NCI-H460 (cell line): ENCODE data around the gene TMTC4. TPM values are rescaled to one million over a fixed set of nuclear protein-coding genes. Genes with fewer than 3 reads are reported as not detected.
"Not testable (repeated sequence)": the region's sequence is repeated elsewhere in the genome, so short reads cannot be mapped to it uniquely, and the experiment has no call there.

Source experiments
- DNase-seq: peaks from one replicate; pipeline ENCODE4 v3.0.0-alpha.2; 2016; ENCODE audit warnings: low read depth; ENCODE audit errors: extremely low read depth
- polyA plus RNA-seq: library from polyadenylated mRNA; depleted of rRNA; stranded (reverse); fragments of >200 nt; gene quantifications from 2 replicates; pipeline ENCODE4 v1.2.3, GENCODE V29; 2014; cell fraction: nucleus; rRNA removed
- total RNA-seq: library from RNA; depleted of rRNA; stranded (reverse); fragments of >200 nt; shearing (Covaris generic); gene quantifications from 2 replicates; pipeline ENCODE4 v1.2.3, GENCODE V29; 2014; rRNA removed

The TMTC4 gene
- 17.1 and 19.8 TPM in 2 replicates for total RNA-seq
- polyA plus RNA-seq: 37.7 and 49.4 TPM in 2 replicates

- no peak for DNase-seq
Measured at GRCh38 chr13:100674572-100674871, at the start of gene TMTC4. TSS of gene TMTC4 (minus strand) at chr13:100674795. CDS start at chr13:100670362, 4,433 bp downstream.

- no peak for DNase-seq
Measured at GRCh38 chr13:100722517-100722916, 47.9 kb upstream of the TMTC4 start.

- peak; percentile 36 for DNase-seq
Measured at GRCh38 chr13:100721885-100722512, 47.4 kb upstream of the TMTC4 start.

GRCh38 chr13:100715604-100716003 lies 41.0 kb upstream of the TMTC4 start:
- no peak for DNase-seq

- DNase-seq: no peak
Measured at GRCh38 chr13:100714478-100714877, 39.9 kb upstream of the TMTC4 start.

GRCh38 chr13:100710176-100710575 lies 35.6 kb upstream of the TMTC4 start:
- no peak for DNase-seq

- no peak for DNase-seq
Measured at GRCh38 chr13:100707818-100708740, 33.5 kb upstream of the TMTC4 start.

- not testable (repeated sequence) for DNase-seq
Measured at GRCh38 chr13:100698331-100698730, 23.7 kb upstream of the TMTC4 start.

GRCh38 chr13:100695509-100695773 lies 20.8 kb upstream of the TMTC4 start:
- DNase-seq: no peak

GRCh38 chr13:100694722-100695508 lies 20.3 kb upstream of the TMTC4 start:
- DNase-seq: peak; percentile 46

- no peak for DNase-seq
Measured at GRCh38 chr13:100689191-100689590, 14.6 kb upstream of the TMTC4 start.

- no peak for DNase-seq
Measured at GRCh38 chr13:100680131-100680530, 5.5 kb upstream of the TMTC4 start.

- not testable (repeated sequence) for DNase-seq
Measured at GRCh38 chr13:100677128-100677527, 2.5 kb upstream of the TMTC4 start.

- no peak for DNase-seq
Measured at GRCh38 chr13:100675661-100676129, 1.1 kb upstream of the TMTC4 start.

GRCh38 chr13:100674872-100675660 lies 471 bp upstream of the TMTC4 start:
- peak; percentile 94 for DNase-seq

- peak; percentile 48 for DNase-seq
Measured at GRCh38 chr13:100673713-100674571, 653 bp downstream of the TMTC4 start.

- DNase-seq: no peak
Measured at GRCh38 chr13:100673376-100673712, 1.3 kb downstream of the TMTC4 start.

- no peak for DNase-seq
Measured at GRCh38 chr13:100671389-100672182, 3.0 kb downstream of the TMTC4 start.

GRCh38 chr13:100668408-100668807 lies 6.2 kb downstream of the TMTC4 start:
- no peak for DNase-seq
